Cerebellar nuclear complex (tissue), 1 donor: ENCODE data around the gene EEF2K.

Experiments
- DNase-seq, 2 experiments: peaks; one replicate each; lab custom pipeline; 2025; lab: John Stamatoyannopoulos, UW

The EEF2K gene

GRCh38 chr16:22336581-22336980 is 130.5 kb downstream of the EEF2K start:
- no peak for DNase-seq

GRCh38 chr16:22337045-22337444 is 131.0 kb downstream of the EEF2K start:
- no peak for DNase-seq

GRCh38 chr16:22337849-22338635 is 132.0 kb downstream of the EEF2K start:
- no peak for DNase-seq
